ENCODE results near the gene CTNNA1.

GRCh38 chr5:138807182-138807581 is 54.0 kb downstream of the CTNNA1 start:
- TF ChIP-seq CTCF (IDR thresholded peaks at IDR 0.05) (no peak), POLR2A (IDR thresholded peaks at IDR 0.05) (no peak)

Data from lower leg skin (tissue), 3 donors.